Kidney epithelial cell (primary cell): Measurements from ENCODE around the gene MRTFB. TPM values are rescaled to one million over a fixed set of nuclear protein-coding genes. Genes with fewer than 3 reads are reported as not detected.

ENCODE experiments used
- DNase-seq: peaks from one replicate; pipeline ENCODE4 v3.0.0-alpha.2; 2010; ENCODE audit warnings: low read depth
- H3K27me3 ChIP-seq: 2 replicates; pipeline ENCODE4 v1.6.0; 2011; ENCODE audit warnings: low read length; ENCODE audit not compliant: control insufficient read depth, insufficient read depth
- H3K36me3 ChIP-seq: 2 replicates; pipeline ENCODE4 v1.5.1; 2011; ENCODE audit warnings: low read length; ENCODE audit not compliant: control insufficient read depth, insufficient read depth
- H3K4me3 ChIP-seq: 2 replicates; pipeline ENCODE4 v1.5.1; 2011; ENCODE audit warnings: low read depth, mild to moderate bottlenecking, control low read depth, low read length
- total RNA-seq: library from RNA; depleted of rRNA; stranded (reverse); fragments of >200 nt; gene quantifications from 2 replicates; pipeline ENCODE4 v1.2.3, GENCODE V29; 2015
- TF ChIP-seq, protein P1 (sequence below): IDR thresholded peaks from 2 replicates; pipeline ENCODE4 v1.5.1; 2011; ENCODE audit warnings: mild to moderate bottlenecking, moderate library complexity, low read length, control low read depth, inconsistent platforms; ENCODE audit not compliant: insufficient read depth, poor library complexity, severe bottlenecking

MRTFB gene
- total RNA-seq, 1 donor from 2014 or later, result 15.8 TPM

DNA sequence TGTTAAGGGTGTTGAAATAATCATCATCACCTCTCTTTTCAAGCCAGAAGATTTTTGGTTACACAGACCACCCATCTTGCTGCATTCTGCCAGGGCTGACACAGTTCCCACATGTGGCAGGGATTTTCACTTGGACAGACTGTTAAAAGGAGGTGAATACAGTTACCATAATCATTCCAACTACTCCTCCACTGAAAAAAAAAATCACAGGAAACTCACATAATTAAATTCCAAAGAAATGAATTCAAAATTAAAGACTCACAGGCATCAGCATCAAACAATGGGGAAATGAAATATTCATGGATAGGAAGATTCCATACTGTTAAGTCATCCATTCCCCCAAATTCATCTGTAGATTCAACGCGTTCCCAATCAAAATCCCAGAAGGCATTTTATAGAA lies 209.4 kb downstream of the MRTFB start:
- no peak for DNase-seq
- TF ChIP-seq, protein P1, sequence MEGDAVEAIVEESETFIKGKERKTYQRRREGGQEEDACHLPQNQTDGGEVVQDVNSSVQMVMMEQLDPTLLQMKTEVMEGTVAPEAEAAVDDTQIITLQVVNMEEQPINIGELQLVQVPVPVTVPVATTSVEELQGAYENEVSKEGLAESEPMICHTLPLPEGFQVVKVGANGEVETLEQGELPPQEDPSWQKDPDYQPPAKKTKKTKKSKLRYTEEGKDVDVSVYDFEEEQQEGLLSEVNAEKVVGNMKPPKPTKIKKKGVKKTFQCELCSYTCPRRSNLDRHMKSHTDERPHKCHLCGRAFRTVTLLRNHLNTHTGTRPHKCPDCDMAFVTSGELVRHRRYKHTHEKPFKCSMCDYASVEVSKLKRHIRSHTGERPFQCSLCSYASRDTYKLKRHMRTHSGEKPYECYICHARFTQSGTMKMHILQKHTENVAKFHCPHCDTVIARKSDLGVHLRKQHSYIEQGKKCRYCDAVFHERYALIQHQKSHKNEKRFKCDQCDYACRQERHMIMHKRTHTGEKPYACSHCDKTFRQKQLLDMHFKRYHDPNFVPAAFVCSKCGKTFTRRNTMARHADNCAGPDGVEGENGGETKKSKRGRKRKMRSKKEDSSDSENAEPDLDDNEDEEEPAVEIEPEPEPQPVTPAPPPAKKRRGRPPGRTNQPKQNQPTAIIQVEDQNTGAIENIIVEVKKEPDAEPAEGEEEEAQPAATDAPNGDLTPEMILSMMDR, result no peak
- no peaks in the 10 kb centered on the region for H3K27me3 ChIP-seq
- no peak overlapping the region for H3K4me3 ChIP-seq
- no peaks in the 10 kb centered on the region for H3K36me3 ChIP-seq

DNA sequence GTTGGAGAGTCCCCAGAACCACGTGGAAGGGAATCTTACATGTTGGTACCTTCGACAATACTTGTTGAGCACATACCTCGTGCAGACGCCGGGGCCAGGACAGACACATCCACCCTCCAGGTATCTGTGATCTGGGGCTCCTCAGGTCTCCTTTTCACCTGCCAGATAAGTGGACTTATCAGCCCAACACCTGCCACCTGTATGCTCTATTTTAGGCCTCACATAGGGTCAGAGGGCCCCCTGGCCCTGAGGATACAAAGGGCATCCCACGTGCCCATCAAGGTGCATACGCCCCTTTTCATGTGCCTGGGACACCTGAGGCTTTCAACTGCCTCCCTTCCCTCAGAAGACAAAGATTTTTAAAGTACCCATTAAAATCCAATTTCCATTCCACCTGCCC lies 212.7 kb downstream of the MRTFB start:
- TF ChIP-seq, protein P1, result no peak
- H3K36me3 ChIP-seq, result no peaks in the 10 kb centered on the region
- H3K4me3 ChIP-seq, result no peak overlapping the region
- H3K27me3 ChIP-seq, result no peaks in the 10 kb centered on the region
- no peak for DNase-seq

DNA sequence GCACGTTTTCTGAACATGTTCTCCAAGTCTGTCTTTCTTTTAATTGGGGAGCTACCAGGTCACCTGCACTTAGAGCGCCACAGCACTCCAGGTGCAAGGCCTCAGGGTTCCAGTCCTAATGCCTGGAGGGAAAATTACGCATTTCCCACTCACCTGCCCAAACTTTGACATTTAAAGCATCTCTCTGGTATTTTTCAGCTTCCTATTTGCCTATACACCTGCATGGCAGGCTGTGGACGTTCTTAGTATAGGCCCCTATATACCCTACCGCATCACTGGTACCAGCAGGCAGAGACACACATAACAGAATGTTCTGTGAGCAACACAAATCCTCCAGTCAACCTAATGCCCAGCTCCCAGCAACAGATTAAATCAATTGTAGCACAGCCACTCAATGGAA lies 213.3 kb downstream of the MRTFB start:
- Histone ChIP-seq H3K4me3 (no peak overlapping the region), H3K27me3 (no peaks in the 10 kb centered on the region), H3K36me3 (no peaks in the 10 kb centered on the region)
- TF ChIP-seq, protein P1, result no peak
- no peak for DNase-seq

DNA sequence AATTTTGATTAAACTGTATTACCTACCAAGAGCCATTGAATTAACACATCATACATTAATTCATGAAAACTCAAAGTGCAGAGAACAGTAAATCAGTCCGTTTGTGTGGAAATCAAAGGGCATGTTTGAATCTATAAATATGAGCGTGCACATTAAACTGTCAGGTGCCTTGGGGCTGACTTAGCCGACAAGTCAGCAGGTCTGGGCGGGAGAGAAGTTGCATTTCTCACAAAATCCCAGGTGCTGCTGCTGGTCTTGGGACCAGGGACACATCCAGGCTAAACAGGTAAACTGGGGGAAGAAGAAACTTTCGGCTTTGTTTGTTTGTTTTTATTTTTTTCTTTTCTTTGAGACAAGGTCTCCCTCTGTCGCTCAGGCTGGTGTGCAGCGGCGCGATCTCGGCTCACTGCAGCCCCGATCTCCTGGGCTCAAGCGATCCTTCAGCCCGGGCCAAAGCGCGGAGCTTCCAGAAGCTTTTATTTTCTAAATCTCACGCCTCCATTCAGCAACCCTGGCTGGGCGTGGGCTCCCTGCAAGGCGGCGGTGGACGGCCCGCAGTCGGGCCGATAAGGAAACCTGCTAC lies 213.9 kb downstream of the MRTFB start:
- Histone ChIP-seq H3K36me3 (no peaks in the 10 kb centered on the region), H3K4me3 (peak overlapping the region; percentile 89), H3K27me3 (no peaks in the 10 kb centered on the region)
- no peak for DNase-seq
- TF ChIP-seq, protein P1, result peak; percentile 47

DNA sequence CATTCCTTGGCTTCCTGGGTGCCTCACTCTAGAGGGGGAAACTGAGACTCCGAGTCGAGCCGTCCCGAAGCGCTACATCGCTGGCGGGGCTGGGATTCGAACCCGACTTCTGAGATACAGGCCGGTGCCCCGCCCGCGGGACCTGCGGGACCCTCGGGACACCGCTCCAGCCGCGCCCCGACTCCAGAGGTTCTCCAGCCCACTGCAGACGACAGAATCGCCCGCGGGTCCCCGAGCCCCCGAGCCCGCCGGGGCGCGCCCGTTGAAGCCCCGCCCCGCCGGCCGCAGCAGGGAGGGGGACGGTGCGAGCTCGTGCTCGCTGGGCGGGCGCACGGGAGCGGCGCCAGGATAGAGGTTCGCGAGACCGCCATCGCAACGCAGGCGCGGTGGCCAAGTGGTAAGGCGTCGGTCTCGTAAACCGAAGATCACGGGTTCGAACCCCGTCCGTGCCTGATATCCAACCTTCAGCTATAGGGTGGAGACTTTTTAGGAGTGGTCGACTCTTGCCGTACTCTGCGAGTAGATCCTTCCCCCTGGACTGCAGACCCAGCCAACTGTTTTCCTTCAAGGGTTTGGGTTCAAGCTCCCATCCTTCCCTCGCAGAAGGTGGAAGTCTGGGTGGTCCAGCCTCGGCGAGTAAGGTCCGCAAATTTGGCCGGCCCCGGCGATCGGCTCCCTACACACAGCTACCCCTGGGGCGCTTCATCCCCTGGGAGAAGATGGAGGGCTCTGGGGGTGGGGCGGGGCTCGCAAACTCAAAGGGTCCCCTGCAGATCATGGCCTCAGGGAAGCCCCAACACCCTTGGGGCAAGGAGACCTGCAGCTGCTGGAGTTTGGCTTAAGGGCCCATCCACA lies 214.6 kb downstream of the MRTFB start:
- H3K36me3 ChIP-seq, result no peaks in the 10 kb centered on the region
- DNase-seq, result no peak
- no peaks in the 10 kb centered on the region for H3K27me3 ChIP-seq
- H3K4me3 ChIP-seq, result peak overlapping the region; percentile 89
- TF ChIP-seq, protein P1, result no peak
